Mesodermal cell (in vitro differentiated cells): ENCODE results near the gene REM2.
A peak's percentile ranks its signal among the peaks of the same experiment; 100 is the strongest.
"Not testable (repeated sequence)": the region's sequence is repeated elsewhere in the genome, so short reads cannot be mapped to it uniquely, and the experiment has no call there.

Experiments used
- H3K27ac ChIP-seq: 2 replicates; pipeline ENCODE4 v1.7.0; 2013; ENCODE audit warnings: mild to moderate bottlenecking, low read depth, low read length, moderate library complexity; ENCODE audit not compliant: severe bottlenecking
- H3K36me3 ChIP-seq: 2 replicates; pipeline ENCODE4 v1.7.1; 2013; ENCODE audit warnings: mild to moderate bottlenecking, low read length, moderate library complexity; ENCODE audit not compliant: control insufficient read depth, insufficient read depth
- H3K4me1 ChIP-seq: one replicate; pipeline ENCODE4 v1.7.1; 2013; ENCODE audit warnings: mild to moderate bottlenecking, low read length; ENCODE audit not compliant: insufficient read depth, control insufficient read depth, poor library complexity, severe bottlenecking
- H3K4me3 ChIP-seq: 2 replicates; pipeline ENCODE4 v1.7.0; 2013; ENCODE audit warnings: low read length, control low read depth, mild to moderate bottlenecking; ENCODE audit not compliant: insufficient read depth, poor library complexity, severe bottlenecking; ENCODE audit errors: extremely low read depth
- H3K9me3 ChIP-seq: 2 replicates; pipeline ENCODE4 v1.7.1; 2013; ENCODE audit warnings: mild to moderate bottlenecking, low read length, moderate library complexity; ENCODE audit not compliant: control insufficient read depth
- WGBS, 2 experiments: methylation state at CpG; one replicate each; pipeline ENCODE4 v1.1.5; 2013; ENCODE audit warnings: missing lambda C conversion rate in 2 of 2; ENCODE audit not compliant: insufficient coverage in 2 of 2; 5-methylcytosine and 5-hydroxymethylcytosine counted together

Gene REM2

GRCh38 chr14:22901799-22902198 is 18.8 kb downstream of the REM2 start:
- H3K27ac ChIP-seq: no peak overlapping the region
- H3K4me3 ChIP-seq: no peak overlapping the region
- H3K9me3 ChIP-seq: no peaks in the 10 kb centered on the region
- peaks cover 16% of the 10 kb centered on the region for H3K4me1 ChIP-seq
- WGBS, 2 experiments: 89 to 93% methylated on average over 3 to 7 of the region's 7 CpGs
- H3K36me3 ChIP-seq: peaks cover 69% of the 10 kb centered on the region

- Histone ChIP-seq H3K36me3 (peaks cover 86% of the 10 kb centered on the region), H3K4me1 (peaks cover 5% of the 10 kb centered on the region), H3K4me3 (no peak overlapping the region), H3K9me3 (no peaks in the 10 kb centered on the region), H3K27ac (no peak overlapping the region)
- WGBS, 2 experiments: 92 to 100% methylated on average over 2 of the region's 2 CpGs
These were observed 20.7 kb downstream of the REM2 start for GRCh38 chr14:22903742-22904087.

GRCh38 chr14:22905627-22906026 is 22.6 kb downstream of the REM2 start:
- peaks cover 95% of the 10 kb centered on the region for H3K36me3 ChIP-seq
- no peak overlapping the region for H3K27ac ChIP-seq
- no peaks in the 10 kb centered on the region for H3K9me3 ChIP-seq
- no peak overlapping the region for H3K4me3 ChIP-seq
- H3K4me1 ChIP-seq: no peaks in the 10 kb centered on the region
- 91 to 95% methylated on average over 4 of the region's 4 CpGs for WGBS, 2 experiments

GRCh38 chr14:22906073-22906472 is 23.1 kb downstream of the REM2 start:
- H3K27ac ChIP-seq: no peak overlapping the region
- 94 to 99% methylated on average over 18 to 19 of the region's 20 CpGs for WGBS, 2 experiments
- H3K4me3 ChIP-seq: no peak overlapping the region
- no peaks in the 10 kb centered on the region for H3K4me1 ChIP-seq
- peaks cover 95% of the 10 kb centered on the region for H3K36me3 ChIP-seq
- H3K9me3 ChIP-seq: no peaks in the 10 kb centered on the region

GRCh38 chr14:22907429-22907828 is 24.4 kb downstream of the REM2 start:
- WGBS, 2 experiments: 100% methylated on average over 1 of the region's 3 CpGs; no CpG with 5 or more reads in 1 of the 2 experiments
- H3K27ac ChIP-seq: no peak overlapping the region
- no peaks in the 10 kb centered on the region for H3K4me1 ChIP-seq
- H3K4me3 ChIP-seq: no peak overlapping the region
- H3K9me3 ChIP-seq: no peaks in the 10 kb centered on the region
- H3K36me3 ChIP-seq: peaks cover 88% of the 10 kb centered on the region

GRCh38 chr14:22908601-22909000 is 25.6 kb downstream of the REM2 start:
- H3K36me3 ChIP-seq: peaks cover 80% of the 10 kb centered on the region
- no peaks in the 10 kb centered on the region for H3K9me3 ChIP-seq
- H3K27ac ChIP-seq: no peak overlapping the region
- H3K4me1 ChIP-seq: no peaks in the 10 kb centered on the region
- H3K4me3 ChIP-seq: no peak overlapping the region
- 91 to 93% methylated on average over 3 to 7 of the region's 8 CpGs for WGBS, 2 experiments

- H3K4me1 ChIP-seq: no peaks in the 10 kb centered on the region
- H3K9me3 ChIP-seq: no peaks in the 10 kb centered on the region
- peaks cover 71% of the 10 kb centered on the region for H3K36me3 ChIP-seq
- H3K27ac ChIP-seq: no peak overlapping the region
- H3K4me3 ChIP-seq: no peak overlapping the region
- 100% methylated on average over 1 to 2 of the region's 5 CpGs for WGBS, 2 experiments
These were observed 27.9 kb downstream of the REM2 start for GRCh38 chr14:22910916-22911315.

- not testable (repeated sequence) for H3K4me3 ChIP-seq, H3K27ac ChIP-seq, H3K9me3 ChIP-seq, H3K4me1 ChIP-seq
- peaks cover 48% of the 10 kb centered on the region for H3K36me3 ChIP-seq
- 100% methylated on average over 1 of the region's 4 CpGs; no CpG with 5 or more reads in 1 of the 2 experiments for WGBS, 2 experiments
These were observed 31.8 kb downstream of the REM2 start for GRCh38 chr14:22914836-22915235.

- Histone ChIP-seq H3K4me1 (no peaks in the 10 kb centered on the region), H3K4me3 (no peak overlapping the region), H3K27ac (no peak overlapping the region), H3K36me3 (peaks cover 50% of the 10 kb centered on the region), H3K9me3 (no peaks in the 10 kb centered on the region)
- whole genome bisulfite sequencing, 2 experiments: 89 to 100% methylated on average over 6 to 7 of the region's 8 CpGs
These were observed 33.0 kb downstream of the REM2 start for GRCh38 chr14:22915886-22916521.

- peaks cover 65% of the 10 kb centered on the region for H3K36me3 ChIP-seq
- WGBS, 2 experiments: 1 to 3% methylated on average over 22 to 33 of the region's 46 CpGs
- H3K4me1 ChIP-seq: peaks cover 9% of the 10 kb centered on the region
- no peaks in the 10 kb centered on the region for H3K9me3 ChIP-seq
- H3K4me3 ChIP-seq: peak within 1 kb of the TSS; percentile 79
- peak within 1 kb of the TSS; percentile 100 for H3K27ac ChIP-seq
These were observed 36.0 kb downstream of the REM2 start, which contains the start of gene RBM23 for GRCh38 chr14:22918804-22919600. Gene RBM23 (minus strand): TSS chr14:22919149.

GRCh38 chr14:22919601-22919921 is 36.5 kb downstream of the REM2 start:
- Histone ChIP-seq H3K4me3 (peak overlapping the region; percentile 16), H3K36me3 (peaks cover 67% of the 10 kb centered on the region)
- WGBS, 2 experiments: 18 to 25% methylated on average over 7 to 10 of the region's 10 CpGs

More at GRCh38 chr14:22919601-22919921, 36.5 kb downstream of the REM2 start:
- Histone ChIP-seq H3K27ac (peak overlapping the region; percentile 84), H3K9me3 (no peaks in the 10 kb centered on the region), H3K4me1 (peaks cover 9% of the 10 kb centered on the region)
